GM12865 (cell line): ENCODE results near the gene TM4SF20.
A peak's percentile ranks its signal among the peaks of the same experiment; 100 is the strongest.

ENCODE experiments used
- DNase-seq: peaks from one replicate; pipeline ENCODE4 v3.0.0; 2010; ENCODE audit warnings: low read depth
- H3K4me3 ChIP-seq: 2 replicates; pipeline ENCODE4 v1.5.1; 2011; ENCODE audit warnings: mild to moderate bottlenecking, low read depth, low read length, control low read depth
- CTCF ChIP-seq: IDR thresholded peaks from 2 replicates; pipeline ENCODE4 v1.5.1; 2011; ENCODE audit warnings: low read length, control low read depth, low read depth, inconsistent platforms; ENCODE audit not compliant: insufficient read depth; ENCODE audit errors: missing control alignments

The TM4SF20 gene

GRCh38 chr2:227351639-227352038, 27.5 kb downstream of the TM4SF20 start:
- TF ChIP-seq CTCF = no peak
- DNase-seq = peak; percentile 59
- no peak overlapping the region for H3K4me3 ChIP-seq

GRCh38 chr2:227349989-227350612, 29.0 kb downstream of the TM4SF20 start:
- no peak overlapping the region for H3K4me3 ChIP-seq
- TF ChIP-seq CTCF = no peak
- DNase-seq = no peak

GRCh38 chr2:227348324-227348723, 30.8 kb downstream of the TM4SF20 start:
- no peak for TF ChIP-seq CTCF
- no peak overlapping the region for H3K4me3 ChIP-seq
- no peak for DNase-seq

- DNase-seq = no peak
- no peak for TF ChIP-seq CTCF
- H3K4me3 ChIP-seq = no peak overlapping the region
Measured at GRCh38 chr2:227347117-227347516, 32.0 kb downstream of the TM4SF20 start.

- DNase-seq = no peak
- H3K4me3 ChIP-seq = no peak overlapping the region
- TF ChIP-seq CTCF = no peak
Measured at GRCh38 chr2:227344231-227344630, 34.9 kb downstream of the TM4SF20 start.

- no peak for DNase-seq
- no peak overlapping the region for H3K4me3 ChIP-seq
- TF ChIP-seq CTCF = no peak
Measured at GRCh38 chr2:227341553-227341952, 37.6 kb downstream of the TM4SF20 start.

- no peak overlapping the region for H3K4me3 ChIP-seq
- no peak for DNase-seq
- TF ChIP-seq CTCF = no peak
Measured at GRCh38 chr2:227340106-227340505, 39.0 kb downstream of the TM4SF20 start.
